Ascending aorta (tissue), 2 donors: ENCODE measurements around the gene TMEM163. TPM values are rescaled to one million over a fixed set of nuclear protein-coding genes. Genes with fewer than 3 reads are reported as not detected.

Experiments used
- DNase-seq, 2 donors: peaks; one replicate each; pipeline ENCODE4 v3.0.0-alpha.2; 2019; ENCODE audit warnings: low spot score in 2 of 2
- H3K27ac ChIP-seq, 2 donors: fragments of 200-600 bp; sonication (generic); one replicate each; pipeline ENCODE4 v1.5.1; 2016 to 2017; ENCODE audit warnings: mild to moderate bottlenecking in 1 of 2
- H3K27me3 ChIP-seq: fragments of 200-600 bp; sonication (generic); one replicate; pipeline ENCODE4 v1.5.1; 2017
- H3K36me3 ChIP-seq, 2 donors: fragments of 200-600 bp; sonication (generic); one replicate each; pipeline ENCODE4 v1.5.1; 2016
- H3K4me1 ChIP-seq, 2 donors: fragments of 200-600 bp; sonication (generic); one replicate each; pipeline ENCODE4 v1.5.1; 2016 to 2017; ENCODE audit warnings: mild to moderate bottlenecking in 1 of 2
- H3K4me3 ChIP-seq, 2 donors: fragments of 200-600 bp; sonication (generic); one replicate each; pipeline ENCODE4 v1.5.1; 2016 to 2017; ENCODE audit warnings: mild to moderate bottlenecking in 1 of 2
- H3K9me3 ChIP-seq, 2 donors: fragments of 200-600 bp; sonication (generic); one replicate each; pipeline ENCODE4 v1.5.1; 2016
- intact Hi-C: fragments of 100-400 bp; cut with DNase I; formaldehyde crosslinking; loops from one replicate; pipeline ENCODE4 v1.15.1; 2023
- total RNA-seq: library from RNA; depleted of rRNA; stranded (reverse); fragments of >200 nt; gene quantifications from one replicate; pipeline ENCODE4 v1.1.0, GENCODE V29; 2016
- TF ChIP-seq, protein P1 (sequence below), 3 experiments: fragments of 200-600 bp in 2 of 3; fragments of 450-650 bp in 1 of 3; sonication (generic) in 2 of 3; IDR thresholded peaks; one replicate each; pipeline ENCODE4 v1.5.1; 2016 to 2019; ENCODE audit warnings: antibody characterized with exemption in 3 of 3, mild to moderate bottlenecking in 1 of 3, moderate library complexity in 1 of 3

The TMEM163 gene
- total RNA-seq, 1 donor from 2014 or later, result not detected

- H3K4me3 ChIP-seq, result no peak overlapping the region
- H3K36me3 ChIP-seq, result peaks cover 9 to 13% of the 10 kb centered on the region in 2 donors
- H3K4me1 ChIP-seq, result no peaks in the 10 kb centered on the region
- no peaks in the 10 kb centered on the region for H3K9me3 ChIP-seq
- TF ChIP-seq, protein P1, sequence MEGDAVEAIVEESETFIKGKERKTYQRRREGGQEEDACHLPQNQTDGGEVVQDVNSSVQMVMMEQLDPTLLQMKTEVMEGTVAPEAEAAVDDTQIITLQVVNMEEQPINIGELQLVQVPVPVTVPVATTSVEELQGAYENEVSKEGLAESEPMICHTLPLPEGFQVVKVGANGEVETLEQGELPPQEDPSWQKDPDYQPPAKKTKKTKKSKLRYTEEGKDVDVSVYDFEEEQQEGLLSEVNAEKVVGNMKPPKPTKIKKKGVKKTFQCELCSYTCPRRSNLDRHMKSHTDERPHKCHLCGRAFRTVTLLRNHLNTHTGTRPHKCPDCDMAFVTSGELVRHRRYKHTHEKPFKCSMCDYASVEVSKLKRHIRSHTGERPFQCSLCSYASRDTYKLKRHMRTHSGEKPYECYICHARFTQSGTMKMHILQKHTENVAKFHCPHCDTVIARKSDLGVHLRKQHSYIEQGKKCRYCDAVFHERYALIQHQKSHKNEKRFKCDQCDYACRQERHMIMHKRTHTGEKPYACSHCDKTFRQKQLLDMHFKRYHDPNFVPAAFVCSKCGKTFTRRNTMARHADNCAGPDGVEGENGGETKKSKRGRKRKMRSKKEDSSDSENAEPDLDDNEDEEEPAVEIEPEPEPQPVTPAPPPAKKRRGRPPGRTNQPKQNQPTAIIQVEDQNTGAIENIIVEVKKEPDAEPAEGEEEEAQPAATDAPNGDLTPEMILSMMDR (IDR thresholded peaks at IDR 0.05), result no peak
- DNase-seq, result no peak
- H3K27me3 ChIP-seq, result no peaks in the 10 kb centered on the region
- H3K27ac ChIP-seq, result no peak overlapping the region
- intact Hi-C loops, result no loop called here
These were observed 277.5 kb downstream of the TMEM163 start for GRCh38 chr2:134441153-134441863.

- TF ChIP-seq, protein P1 (IDR thresholded peaks at IDR 0.05), result no peak
- no peak overlapping the region for H3K27ac ChIP-seq
- H3K27me3 ChIP-seq, result no peaks in the 10 kb centered on the region
- H3K36me3 ChIP-seq, result peaks cover 11 to 13% of the 10 kb centered on the region in 2 donors
- intact Hi-C loops, result no loop called here
- no peaks in the 10 kb centered on the region for H3K9me3 ChIP-seq
- H3K4me3 ChIP-seq, result no peak overlapping the region
- no peaks in the 10 kb centered on the region for H3K4me1 ChIP-seq
- no peak for DNase-seq
These were observed 278.4 kb downstream of the TMEM163 start for GRCh38 chr2:134440336-134440909.

DNA sequence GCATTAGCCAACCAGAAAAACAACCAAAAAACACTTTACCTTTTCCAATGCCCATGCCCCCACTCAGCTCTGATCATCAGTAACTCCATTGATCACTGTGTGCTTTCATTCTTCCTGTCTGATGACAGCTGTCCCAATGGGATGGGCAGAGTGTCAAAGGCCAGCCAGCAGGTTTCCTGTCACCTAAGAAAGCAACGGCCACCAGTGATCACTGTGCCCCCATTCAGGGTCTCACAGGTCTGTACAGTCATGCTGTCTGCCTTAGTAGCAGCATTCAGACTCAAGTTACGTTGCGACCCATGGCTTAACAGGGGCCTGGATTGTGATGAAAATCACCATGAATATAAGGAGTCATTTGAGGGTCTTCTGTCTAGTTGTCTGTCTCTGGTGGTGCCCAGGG, 280.4 kb downstream of the TMEM163 start:
- Histone ChIP-seq H3K27me3 (no peaks in the 10 kb centered on the region), H3K27ac (no peak overlapping the region), H3K4me3 (no peak overlapping the region), H3K4me1 (no peaks in the 10 kb centered on the region), H3K36me3 (peaks cover 4 to 11% of the 10 kb centered on the region in 2 donors), H3K9me3 (no peaks in the 10 kb centered on the region)
- no peak for DNase-seq
- intact Hi-C loops, result no loop called here
- TF ChIP-seq, protein P1 (IDR thresholded peaks at IDR 0.05), result no peak

DNA sequence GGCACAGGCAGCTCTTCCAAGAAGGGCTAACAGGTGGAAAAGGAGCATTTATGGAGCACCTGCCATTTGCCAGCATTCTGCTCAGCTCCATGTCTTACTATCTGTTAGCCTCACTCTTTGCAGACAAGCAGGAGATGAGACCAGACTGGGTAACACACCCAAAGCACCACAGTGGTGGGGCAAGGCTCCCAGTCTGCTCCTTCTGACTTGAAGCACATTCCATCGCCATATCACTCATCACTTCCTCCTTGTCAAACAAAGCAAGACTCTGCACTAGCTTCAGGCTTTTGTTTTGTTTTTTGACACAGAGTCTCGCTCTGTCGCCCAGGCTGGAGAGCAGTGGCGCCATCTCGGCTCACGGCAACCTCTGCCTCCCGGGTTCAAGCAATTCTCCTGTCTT, 282.1 kb downstream of the TMEM163 start:
- intact Hi-C loops, result no loop called here
- no peaks in the 10 kb centered on the region for H3K4me1 ChIP-seq
- TF ChIP-seq, protein P1 (IDR thresholded peaks at IDR 0.05), result no peak
- peaks cover 4 to 15% of the 10 kb centered on the region in 2 donors for H3K36me3 ChIP-seq
- no peaks in the 10 kb centered on the region for H3K27me3 ChIP-seq
- no peak for DNase-seq
- H3K4me3 ChIP-seq, result no peak overlapping the region
- H3K27ac ChIP-seq, result no peak overlapping the region
- no peaks in the 10 kb centered on the region for H3K9me3 ChIP-seq

- Histone ChIP-seq H3K27me3 (no peaks in the 10 kb centered on the region), H3K27ac (no peak overlapping the region), H3K4me1 (no peaks in the 10 kb centered on the region), H3K9me3 (no peaks in the 10 kb centered on the region), H3K36me3 (peaks cover 6 to 15% of the 10 kb centered on the region in 2 donors), H3K4me3 (no peak overlapping the region)
- DNase-seq, result no peak
- TF ChIP-seq, protein P1 (IDR thresholded peaks at IDR 0.05), result no peak
- intact Hi-C loops, result no loop called here
These were observed 282.9 kb downstream of the TMEM163 start for GRCh38 chr2:134435936-134436335.
